Right lobe of liver (tissue), 4 donors: ENCODE results near the gene C10orf67.

Source experiments
- CTCF ChIP-seq, 4 donors: fragments of 200-600 bp in 3 of 4; fragments of 450-650 bp in 1 of 4; IDR thresholded peaks; one replicate each; pipeline versions ENCODE4 v1.5.1 to v1.8.0; 2016 to 2022; ENCODE audit warnings: antibody characterized with exemption in 4 of 4, mild to moderate bottlenecking in 2 of 4
- POLR2A ChIP-seq: fragments of 450-650 bp; IDR thresholded peaks from one replicate; pipeline ENCODE4 v1.6.1; 2017; ENCODE audit warnings: antibody characterized with exemption, mild to moderate bottlenecking
- donor health status: DM: no; HTN: no; CAD: no.
- donor health status: DM: no; HTN: no; CAD: no.
- donor health status: DM: no; HTN: yes; CAD: no.

GRCh38 chr10:23157239-23157681 is 187.3 kb downstream of the C10orf67 start:
- TF ChIP-seq CTCF (IDR thresholded peaks at IDR 0.05) (no peak), POLR2A (no peak)
